HG03196 (cell line): ENCODE results near the gene ERGIC1.

ENCODE experiments used
- ATAC-seq: cut with Tn5 transposase; IDR thresholded peaks from one replicate; pipeline ENCODE4 v1.9.1; 2021; ENCODE audit not compliant: unreplicated experiment

The ERGIC1 gene

DNA sequence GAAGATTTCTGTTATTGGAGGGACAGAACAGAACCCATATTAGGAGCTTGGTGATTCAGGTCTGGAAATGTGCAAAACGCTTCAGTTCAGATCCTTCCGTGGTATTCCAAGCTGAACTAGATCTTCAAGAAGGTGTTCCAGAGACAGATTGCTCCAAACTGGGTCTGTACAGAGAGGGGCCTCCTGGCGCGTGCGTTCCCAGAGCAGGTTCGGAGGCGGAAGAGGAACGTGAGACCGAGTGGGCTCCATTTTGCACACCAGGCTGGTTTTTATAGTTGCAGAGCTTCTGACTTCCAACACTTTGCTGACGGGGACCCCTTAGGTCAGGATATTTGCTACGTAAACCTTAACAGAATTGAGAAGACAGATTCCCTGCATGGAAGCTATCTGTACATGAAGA is 108.5 kb downstream of the ERGIC1 start:
- ATAC-seq = no peak

DNA sequence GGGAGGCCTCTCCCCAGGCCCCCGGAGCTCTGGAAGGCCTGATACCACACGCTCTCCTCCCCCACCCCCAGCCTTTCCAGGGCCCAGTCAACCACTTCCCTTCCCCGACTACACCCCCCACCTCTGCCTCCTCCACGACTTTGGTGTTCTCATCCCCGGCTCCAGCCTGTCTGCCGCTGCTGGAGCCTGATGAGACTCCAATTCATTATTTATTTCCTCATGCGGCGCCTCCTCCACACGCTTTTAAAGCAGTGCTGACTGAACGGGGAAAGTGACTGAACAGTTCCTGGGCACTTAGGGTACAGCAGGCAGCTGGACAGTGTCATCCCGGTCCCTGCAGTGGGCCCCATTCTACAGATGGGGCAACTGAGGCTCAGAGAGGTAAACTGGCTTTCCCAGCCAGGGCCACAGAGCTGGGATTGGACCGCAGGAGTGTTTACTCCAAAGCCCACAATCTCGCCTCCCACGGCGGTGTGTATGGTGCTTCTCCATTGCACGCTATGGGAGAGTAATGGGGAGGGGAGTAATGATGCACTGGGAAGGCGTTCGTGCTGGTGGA is 109.3 kb downstream of the ERGIC1 start:
- no peak for ATAC-seq

DNA sequence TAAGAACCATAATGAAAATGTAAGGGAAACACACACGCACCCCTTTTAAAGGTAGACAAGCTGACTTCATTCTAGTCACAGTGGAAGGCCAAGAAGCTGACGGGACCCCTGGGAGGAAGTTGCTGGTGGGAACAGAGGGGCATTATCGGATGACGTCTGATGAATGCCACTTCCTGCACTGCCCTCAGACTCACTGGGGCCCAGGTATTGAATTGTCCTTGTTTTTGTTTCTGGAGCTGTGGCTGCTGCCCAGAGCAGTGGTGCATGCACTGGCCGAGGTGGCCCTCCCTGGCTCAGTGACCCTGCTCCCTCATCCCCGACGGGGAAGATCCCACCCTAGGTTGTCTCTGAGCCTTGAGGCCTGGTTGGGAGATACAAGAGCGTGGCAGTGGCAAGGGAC is 109.9 kb downstream of the ERGIC1 start:
- ATAC-seq = no peak

DNA sequence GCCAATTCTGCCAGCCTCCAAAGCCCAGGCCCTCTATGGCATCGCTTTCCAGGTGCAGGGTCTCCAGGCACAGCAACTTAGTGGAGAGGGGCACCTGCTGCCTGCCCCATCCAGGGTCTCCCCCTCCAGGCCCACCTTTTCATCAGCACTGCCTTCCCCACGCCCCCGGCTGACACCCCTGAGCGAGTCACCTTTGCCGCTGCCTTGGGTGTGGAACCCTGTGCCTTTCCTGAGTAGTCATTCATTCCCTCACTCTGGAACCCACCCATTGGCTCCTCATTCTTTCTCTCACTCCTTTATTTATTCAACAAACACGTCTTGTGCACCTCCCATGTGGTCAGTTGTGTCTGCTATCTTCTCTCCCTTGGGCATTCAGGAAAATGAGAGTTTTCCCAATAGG is 110.7 kb downstream of the ERGIC1 start:
- ATAC-seq = no peak

DNA sequence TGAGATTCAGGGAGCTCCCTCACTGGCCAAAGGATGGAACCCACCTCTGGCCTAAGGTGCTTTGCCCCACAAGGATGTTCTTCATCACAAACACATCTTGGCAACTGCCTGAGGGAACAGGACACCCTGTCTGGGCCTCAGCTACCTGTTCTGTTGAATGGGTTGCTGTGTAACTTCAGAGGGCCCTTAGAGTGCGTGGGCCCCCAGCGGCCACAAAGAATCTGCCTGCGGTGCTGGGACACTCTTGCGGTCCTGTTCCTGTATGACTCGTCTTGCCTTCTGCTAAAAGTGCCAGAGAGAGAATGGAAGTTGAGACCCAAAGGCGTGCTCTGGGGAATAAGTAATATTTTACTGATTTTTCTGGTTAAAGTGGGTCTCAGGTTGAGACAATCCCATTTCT is 111.1 kb downstream of the ERGIC1 start:
- ATAC-seq = no peak

DNA sequence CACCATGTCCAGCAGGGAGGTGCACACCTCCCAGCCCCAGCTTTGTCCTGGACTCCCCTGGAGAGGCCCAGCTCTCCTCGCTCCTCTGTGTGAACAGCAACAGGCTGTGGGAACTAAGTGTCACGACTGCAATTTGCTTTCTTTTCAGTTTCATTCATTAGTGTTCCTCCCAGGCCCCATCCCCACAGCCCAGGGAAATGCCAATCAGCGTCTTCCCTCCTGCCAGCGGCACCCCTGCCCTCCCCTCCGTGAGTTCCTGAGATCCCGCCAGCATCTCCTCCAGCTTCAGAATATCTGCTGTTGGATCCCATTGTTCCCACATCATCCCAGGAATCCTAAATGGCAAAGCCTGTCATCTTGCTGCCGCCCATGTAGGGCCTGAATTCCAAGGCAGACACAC is 112.1 kb downstream of the ERGIC1 start:
- no peak for ATAC-seq

DNA sequence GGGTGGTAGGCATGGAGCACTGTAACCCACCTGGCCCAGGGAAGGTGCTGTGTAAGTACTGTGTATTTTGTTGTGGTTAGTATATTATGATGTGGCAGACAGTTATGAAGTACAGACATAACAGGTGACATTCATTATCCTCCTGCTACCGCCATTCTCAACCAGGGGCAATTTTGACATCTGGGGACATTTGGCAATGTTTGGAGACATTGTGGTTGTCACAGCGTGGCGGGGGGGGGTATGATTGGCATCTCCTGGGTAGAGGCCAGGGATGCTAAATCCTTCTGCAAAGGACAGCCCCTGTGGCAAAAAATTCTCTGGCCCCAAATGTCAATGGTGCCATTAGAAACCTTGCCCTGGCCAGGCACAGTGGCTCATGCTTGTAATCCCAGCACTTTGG is 115.4 kb downstream of the ERGIC1 start:
- ATAC-seq = no peak

DNA sequence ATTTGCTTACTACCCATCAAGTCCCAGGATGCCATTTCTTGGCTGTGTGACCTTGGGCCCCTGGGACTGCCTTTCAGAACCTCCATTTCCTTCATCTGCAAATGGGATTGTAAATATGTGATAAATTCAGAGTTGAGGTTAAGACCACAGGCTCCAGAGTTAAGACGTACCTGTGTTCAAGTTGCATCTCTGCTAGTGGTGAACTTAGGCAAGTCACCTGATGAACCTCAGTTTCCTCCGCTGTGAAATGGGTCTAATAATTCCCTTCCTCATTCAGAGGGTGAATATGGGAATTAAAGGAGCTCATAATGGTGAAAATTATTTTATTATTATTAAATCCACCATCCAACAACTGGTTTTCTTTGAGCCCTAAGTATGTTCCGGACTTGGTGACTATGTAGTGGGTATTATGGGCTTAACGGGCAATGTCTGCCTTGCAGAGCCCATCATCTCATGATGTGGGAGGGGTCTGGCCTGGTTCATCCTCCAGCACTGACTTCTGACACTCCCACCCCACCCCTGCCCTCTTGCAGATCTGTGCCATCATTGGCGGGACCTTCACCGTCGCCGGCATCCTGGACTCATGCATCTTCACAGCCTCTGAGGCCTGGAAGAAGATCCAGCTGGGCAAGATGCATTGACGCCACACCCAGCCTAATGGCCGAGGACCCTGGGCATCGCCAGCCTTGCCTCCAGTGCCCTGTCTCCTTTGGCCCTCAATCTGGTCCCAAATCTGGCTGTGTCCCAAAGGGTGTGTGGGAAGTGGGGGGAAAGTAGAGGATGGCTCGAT is 116.3 kb downstream of the ERGIC1 start:
- ATAC-seq = no peak

DNA sequence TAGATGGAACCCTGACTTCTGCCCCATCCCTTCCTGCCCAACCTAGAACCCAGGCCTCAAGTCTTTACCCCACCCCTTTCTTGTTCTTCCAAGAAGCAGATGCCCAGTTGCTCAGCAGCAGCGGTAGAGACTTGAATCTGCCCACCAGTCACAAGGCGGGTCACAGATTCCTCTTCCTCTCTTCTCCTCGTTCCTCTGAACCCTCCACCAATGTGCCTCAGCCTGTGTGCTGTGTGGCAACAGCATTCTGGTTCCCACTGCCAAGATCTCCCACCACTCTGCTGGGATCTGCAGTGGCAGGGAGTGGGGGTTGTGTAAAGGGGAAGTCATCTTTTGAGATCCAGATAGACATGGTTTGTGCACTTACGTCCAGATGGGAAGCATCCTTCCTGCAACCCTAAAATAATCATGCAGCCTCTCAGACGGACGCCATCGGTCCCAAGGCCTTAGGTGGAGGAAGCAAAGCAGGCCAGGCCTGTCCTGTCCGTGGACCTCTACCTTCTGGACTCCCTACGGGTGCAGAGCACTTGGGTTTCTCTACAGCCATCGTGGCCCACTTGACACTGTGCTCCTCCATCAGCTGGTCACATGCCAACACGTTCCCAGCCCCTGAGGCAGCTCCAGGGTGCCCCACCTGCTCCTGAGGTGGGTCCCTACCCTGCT is 117.5 kb downstream of the ERGIC1 start:
- ATAC-seq = no peak

DNA sequence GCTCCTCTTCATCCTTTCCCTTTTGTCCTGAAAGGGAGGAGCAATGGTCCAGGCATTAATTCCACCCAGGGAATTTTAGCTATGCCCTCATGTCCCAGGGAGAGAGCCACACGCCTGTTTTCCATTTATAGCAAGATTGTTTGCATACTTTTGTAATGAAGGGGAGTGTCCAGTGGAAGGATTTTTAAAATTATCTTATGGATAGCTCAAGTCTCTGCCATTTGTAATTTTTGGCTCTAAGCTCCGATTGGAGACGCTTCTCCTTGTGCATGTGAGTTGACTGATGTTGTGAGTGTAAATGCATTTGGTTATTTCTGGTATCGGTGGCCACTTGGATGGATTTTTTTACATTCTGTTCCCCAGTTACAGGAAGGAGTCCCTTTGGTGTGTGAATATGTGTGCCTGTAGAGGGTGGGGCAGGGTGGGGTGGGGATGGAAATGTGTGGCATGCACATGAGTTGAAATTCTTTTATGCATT is 118.0 kb downstream of the ERGIC1 start:
- no peak for ATAC-seq

DNA sequence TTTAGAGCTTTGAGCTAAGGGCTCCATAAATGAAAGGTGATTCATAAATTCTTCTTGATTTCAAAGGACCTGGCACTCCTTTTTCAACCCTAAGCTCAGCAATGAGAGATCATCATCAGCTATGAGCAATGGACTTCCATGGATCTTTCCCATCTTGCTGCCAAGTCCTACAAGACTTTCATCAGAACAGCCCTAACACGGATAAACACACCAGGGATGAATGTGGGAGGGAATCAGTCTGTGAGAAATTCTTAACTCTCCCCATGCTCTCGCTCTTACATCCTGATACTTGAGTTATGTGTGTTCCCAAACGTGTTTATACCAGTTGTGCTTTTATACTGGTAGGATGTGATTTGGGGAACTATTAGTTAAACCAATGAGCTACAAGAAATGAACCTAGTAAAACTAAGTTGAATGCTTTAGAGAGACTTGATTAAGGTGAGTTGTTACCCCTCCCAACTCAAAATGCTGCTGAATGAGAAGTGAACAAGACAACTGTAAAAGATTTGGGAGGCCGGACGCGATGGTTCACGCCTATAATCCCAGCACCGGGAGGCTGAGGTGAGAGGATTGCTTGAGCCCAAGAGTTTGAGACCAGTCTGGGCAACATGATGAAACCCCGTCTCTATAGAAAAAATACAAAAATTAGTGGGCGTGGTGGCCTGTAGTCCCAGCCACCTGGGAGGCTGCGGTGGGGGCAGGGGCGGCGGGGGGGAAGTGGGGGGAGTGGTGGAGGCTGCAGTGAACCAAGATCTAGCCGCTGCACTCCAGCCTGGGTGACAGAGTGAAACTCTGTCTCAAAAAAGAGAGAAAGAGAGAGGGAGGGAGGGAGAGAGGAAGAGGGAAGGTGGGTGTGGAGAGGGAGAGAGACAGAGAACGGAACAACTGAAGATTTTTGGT is 120.0 kb downstream of the ERGIC1 start:
- no peak for ATAC-seq

DNA sequence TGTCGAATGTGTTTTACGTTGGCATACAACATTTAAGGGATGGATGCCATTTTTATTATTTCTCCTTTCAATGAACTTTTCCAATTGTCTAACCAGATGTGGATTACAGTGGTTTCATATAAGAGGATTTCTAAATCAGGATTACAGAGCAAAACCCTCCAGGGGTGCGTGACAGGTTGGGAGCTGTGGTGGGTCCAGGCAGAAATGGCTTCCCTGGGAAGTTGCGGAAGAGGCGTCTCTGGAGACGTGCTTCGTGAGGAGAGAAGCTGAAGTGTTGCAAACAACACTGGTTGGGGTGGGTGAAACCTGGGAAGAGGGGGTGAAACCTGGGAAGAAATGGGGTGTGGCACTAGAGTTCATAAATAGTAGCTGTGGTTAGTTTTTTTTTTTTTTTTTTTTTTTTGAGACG is 120.7 kb downstream of the ERGIC1 start:
- ATAC-seq = no peak

DNA sequence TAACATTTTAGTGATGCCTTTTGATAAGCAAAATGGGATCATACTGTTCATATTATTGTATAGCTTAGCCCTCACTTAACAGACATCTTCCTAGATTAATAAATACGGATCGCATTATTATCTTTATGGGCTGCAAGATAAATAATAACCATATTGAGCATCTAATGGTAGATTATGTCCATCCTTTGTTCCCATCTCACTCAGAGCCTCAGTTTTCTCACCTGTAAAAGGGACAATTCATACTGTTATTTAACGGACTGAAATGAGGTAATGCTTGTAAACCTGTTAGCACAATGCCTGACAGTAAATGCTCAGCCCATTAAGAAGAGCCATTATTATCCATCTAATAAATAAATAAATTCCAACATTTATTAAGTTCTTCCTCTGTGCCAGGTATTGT is 122.2 kb downstream of the ERGIC1 start:
- ATAC-seq = no peak

DNA sequence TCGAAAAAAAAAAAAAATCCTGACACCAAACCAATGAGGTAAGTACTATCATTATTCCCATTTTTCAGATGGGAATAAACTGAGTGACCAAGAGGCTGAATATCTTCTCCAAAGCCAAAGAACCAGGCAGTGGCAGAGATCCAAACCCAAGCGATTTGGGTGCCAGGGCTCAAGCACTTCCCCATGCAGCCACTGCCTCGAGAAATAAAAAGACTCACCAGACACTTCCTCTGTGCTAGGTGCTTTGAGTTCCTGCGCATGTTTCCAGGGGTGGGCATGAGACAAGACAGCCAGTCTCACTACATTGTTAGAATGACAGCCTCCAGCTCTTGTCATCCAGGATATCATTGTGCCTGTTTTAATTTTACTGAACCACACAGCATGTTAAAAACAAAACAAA is 122.9 kb downstream of the ERGIC1 start:
- no peak for ATAC-seq

DNA sequence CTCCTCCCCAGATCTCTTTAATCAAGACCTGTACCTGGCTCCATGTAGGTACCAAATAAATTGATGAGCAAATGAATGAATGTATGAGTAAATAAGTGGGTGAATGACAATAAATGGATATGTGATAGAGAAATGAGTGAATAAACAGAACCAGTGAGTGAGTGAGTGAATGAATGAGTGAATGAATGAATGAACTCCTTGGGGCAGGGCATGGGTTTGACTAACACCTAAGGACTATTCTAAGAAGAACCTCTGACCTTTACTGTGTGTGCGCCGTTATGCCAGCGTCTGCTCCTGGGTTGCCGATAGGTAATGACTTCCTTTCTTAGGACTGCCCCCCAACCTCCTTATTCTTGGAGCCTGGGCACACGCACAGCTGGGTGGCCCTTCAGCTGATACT is 123.4 kb downstream of the ERGIC1 start:
- ATAC-seq = no peak

DNA sequence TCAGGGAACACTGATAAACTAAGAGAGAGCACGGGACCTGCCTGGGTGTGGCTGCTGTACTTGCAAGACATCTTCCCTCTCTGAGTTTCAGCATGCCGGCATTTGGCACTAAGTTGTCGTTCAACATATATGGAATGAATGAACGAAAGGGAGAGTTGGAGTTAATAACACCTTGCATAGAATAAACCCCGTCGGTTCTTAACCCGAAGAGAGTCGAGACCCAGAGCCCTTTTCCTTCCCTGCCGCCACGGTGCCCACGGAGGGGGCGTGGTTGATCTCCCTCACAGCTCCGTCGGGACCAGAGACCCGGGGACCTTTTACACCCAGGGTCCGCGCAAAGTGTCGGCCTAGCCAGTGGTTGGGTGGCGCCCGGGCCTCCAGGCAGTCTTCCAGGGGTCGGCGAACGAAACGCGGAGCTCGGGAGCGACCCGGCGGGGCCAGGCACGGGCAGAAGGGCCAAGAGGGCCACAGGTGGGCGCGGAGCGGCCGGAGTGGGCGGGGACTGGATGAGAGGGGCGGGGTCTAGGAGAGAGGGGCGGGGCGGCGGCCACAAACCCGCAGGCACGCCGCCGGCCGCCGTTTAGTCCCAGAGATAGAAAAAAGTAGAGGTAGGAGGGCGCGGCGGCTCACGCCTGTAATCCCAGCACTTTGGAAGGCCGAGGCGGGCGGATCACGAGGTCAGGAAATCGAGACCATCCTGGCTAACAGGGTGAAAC is 124.4 kb downstream of the ERGIC1 start:
- ATAC-seq = peak; percentile 43

DNA sequence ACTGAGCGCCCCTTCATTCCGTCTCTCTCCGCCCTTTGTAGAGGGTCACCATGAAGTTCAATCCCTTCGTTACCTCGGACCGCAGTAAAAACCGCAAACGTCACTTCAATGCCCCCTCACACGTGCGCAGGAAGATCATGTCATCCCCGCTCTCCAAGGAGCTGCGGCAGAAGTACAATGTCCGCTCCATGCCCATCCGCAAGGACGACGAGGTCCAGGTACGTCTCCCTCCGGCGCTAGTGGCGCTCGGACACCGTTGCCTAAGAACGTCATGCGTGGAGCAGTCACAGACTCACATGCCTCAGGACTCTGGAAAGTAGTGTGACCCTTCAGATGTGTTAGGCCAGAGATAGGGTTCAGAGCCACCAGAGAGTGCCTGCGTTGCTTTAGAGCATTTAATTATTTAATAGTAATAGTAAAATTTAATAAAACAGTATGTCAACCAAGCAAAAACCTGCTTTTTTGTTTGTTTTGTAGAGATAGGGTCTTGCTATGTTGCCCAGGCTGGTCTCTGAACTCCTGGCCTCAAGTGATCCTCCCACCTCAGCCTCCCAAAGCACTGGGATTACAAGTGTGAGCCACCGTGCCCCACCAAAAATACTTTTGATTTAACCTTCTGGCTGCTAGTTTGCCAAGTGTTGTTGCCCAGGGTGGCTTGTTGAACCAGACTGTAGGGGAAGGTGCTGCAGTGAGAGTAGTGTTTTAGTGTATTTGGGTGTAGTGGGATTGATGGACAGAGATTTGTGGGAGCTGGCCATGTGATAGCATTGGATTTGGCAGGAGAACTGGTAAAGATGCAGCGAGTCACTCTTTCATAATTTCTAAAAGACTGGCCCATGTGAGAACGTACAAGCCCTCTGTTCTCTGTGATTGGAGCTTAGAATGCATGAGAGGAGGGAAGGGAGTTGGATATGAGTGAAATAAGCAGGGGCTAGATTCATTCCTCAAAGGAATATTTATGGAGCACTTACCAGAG is 126.1 kb downstream of the ERGIC1 start:
- no peak for ATAC-seq

DNA sequence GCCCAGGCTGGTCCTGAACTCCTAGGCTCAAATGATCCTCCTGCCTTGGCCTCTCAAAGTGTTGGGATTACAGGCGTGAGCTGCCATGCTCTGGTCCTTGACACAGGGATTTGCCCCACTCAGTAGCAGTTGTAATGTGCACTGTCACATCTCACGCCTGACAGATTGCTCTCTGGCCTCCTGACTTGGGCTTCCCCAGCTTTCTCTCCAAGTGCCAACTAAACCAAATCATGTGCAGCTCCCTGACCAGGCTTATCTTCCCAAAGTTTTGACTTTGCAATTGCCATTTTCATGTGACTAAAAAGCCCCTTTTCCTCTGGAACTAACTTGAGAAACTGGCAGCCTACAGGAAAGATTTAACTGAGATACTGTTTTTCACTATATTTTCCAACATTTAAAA is 135.9 kb downstream of the ERGIC1 start:
- no peak for ATAC-seq

DNA sequence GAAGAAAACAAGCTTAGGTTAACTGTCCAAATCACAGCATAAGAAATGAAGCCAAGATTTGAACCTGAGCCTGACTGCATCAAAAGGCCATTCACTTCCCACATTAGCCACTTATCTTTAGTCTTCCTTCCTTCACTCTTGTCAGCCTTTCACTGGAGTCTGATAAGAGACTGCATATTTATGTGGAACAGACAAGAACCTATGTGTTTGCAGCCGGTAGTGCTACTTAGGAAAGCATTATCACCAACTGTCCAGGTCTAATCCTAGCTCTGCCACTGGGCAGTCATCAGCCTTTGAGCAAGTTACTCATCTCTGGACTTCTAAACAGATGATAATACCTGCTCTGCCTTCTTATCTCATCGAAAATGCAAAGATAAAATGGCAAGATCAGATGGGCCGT is 137.4 kb downstream of the ERGIC1 start:
- no peak for ATAC-seq
